Colonic mucosa (tissue), 4 donors: ENCODE measurements around the gene USHBP1. TPM values are rescaled to one million over a fixed set of nuclear protein-coding genes. Genes with fewer than 3 reads are reported as not detected.

Experiments
- DNase-seq: peaks from one replicate; pipeline ENCODE4 v3.0.0-alpha.2; 2020
- H3K27ac ChIP-seq: fragments of 200-600 bp; one replicate; pipeline ENCODE4 v1.8.0; 2021
- H3K27me3 ChIP-seq: fragments of 200-600 bp; one replicate; pipeline ENCODE4 v1.8.0; 2021
- H3K36me3 ChIP-seq: fragments of 200-600 bp; one replicate; pipeline ENCODE4 v1.8.0; 2021
- H3K4me1 ChIP-seq: fragments of 200-600 bp; one replicate; pipeline ENCODE4 v1.8.0; 2021; ENCODE audit warnings: mild to moderate bottlenecking
- H3K4me3 ChIP-seq: fragments of 200-600 bp; one replicate; pipeline ENCODE4 v1.8.0; 2021
- H3K9ac ChIP-seq, 2 donors: one replicate each; pipeline ENCODE4 v1.7.0; 2013; ENCODE audit warnings: control low read depth in 2 of 2, low read depth in 2 of 2, low read length in 2 of 2
- H3K9me3 ChIP-seq: fragments of 200-600 bp; one replicate; pipeline ENCODE4 v1.8.0; 2021
- intact Hi-C: fragments of 100-400 bp; cut with DNase I; formaldehyde crosslinking; loops from one replicate; pipeline ENCODE4 v1.14.1; 2022
- total RNA-seq, 2 donors: library from RNA; stranded (reverse); fragmentation: NEBNext Ultra II Directional in 1 of 2; extraction: Animal tissue kit (Norgen Biotek cat#: 25700) in 1 of 2; gene quantifications; one replicate each; pipeline ENCODE4 v1.2.1, GENCODE V29; 2021
- TF ChIP-seq, protein P1 (sequence below): fragments of 200-600 bp; IDR thresholded peaks from one replicate; pipeline ENCODE4 v1.8.0; 2022; ENCODE audit warnings: antibody characterized with exemption, mild to moderate bottlenecking
- donor health status: healthy.
- donor health status: DM: no; HTN: no; CAD: no.
- donor health status: DM: no; HTN: no; CAD: no.

USHBP1 gene
- total RNA-seq, 2 donors from 2014 or later, result 1.1 to 1.3 TPM

DNA sequence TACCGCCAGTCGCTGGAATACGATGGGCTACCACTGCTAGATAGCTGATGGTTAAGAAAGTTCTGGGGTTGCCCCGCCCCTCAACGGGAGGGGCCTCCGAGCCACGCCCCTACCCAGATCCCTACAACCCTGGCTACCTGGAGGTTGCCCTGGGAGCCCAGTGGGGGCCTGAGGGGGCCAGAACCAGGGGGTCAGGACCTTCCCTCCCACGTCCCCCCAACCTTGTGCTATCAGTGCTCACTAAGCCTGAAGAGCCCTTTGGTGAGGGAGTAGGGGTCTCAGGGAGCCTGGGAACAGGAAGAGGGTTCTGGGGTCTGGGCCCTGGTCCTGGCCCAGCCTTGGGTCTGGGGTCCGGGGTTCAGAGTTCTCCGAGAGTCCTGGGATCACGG lies 29.6 kb downstream of the USHBP1 start:
- peaks cover 9% of the 10 kb centered on the region for H3K36me3 ChIP-seq
- H3K27ac ChIP-seq, result peak overlapping the region; percentile 85
- peak overlapping the region; percentile 28 to 79 for H3K9ac ChIP-seq
- DNase-seq, result peak; percentile 81
- H3K9me3 ChIP-seq, result no peaks in the 10 kb centered on the region
- no peaks in the 10 kb centered on the region for H3K27me3 ChIP-seq
- TF ChIP-seq, protein P1, sequence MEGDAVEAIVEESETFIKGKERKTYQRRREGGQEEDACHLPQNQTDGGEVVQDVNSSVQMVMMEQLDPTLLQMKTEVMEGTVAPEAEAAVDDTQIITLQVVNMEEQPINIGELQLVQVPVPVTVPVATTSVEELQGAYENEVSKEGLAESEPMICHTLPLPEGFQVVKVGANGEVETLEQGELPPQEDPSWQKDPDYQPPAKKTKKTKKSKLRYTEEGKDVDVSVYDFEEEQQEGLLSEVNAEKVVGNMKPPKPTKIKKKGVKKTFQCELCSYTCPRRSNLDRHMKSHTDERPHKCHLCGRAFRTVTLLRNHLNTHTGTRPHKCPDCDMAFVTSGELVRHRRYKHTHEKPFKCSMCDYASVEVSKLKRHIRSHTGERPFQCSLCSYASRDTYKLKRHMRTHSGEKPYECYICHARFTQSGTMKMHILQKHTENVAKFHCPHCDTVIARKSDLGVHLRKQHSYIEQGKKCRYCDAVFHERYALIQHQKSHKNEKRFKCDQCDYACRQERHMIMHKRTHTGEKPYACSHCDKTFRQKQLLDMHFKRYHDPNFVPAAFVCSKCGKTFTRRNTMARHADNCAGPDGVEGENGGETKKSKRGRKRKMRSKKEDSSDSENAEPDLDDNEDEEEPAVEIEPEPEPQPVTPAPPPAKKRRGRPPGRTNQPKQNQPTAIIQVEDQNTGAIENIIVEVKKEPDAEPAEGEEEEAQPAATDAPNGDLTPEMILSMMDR, result no peak
- intact Hi-C loops, result no loop called here
- peaks cover 21% of the 10 kb centered on the region for H3K4me1 ChIP-seq
- peak overlapping the region; percentile 60 for H3K4me3 ChIP-seq

DNA sequence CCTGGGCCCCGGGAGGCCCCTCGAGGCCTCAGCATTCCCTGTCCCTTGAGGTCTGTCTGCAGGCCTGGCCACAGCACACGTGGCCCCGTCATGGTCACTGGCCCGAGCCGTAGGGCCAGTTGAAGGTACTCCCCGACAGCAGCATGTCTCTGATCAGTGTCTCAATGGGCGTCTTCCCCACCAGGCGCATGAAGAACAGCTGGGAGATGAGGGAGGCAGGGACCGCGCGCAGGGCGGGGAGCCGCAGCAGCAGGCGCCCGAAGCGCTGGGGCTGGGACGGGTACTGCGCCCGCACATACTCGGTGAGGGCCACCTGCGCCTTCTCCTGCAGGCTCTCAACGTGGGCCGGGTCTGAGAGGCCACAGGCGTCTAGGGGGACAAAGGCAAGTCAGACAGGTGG lies 32.3 kb downstream of the USHBP1 start:
- Histone ChIP-seq H3K9ac (no peak overlapping the region), H3K9me3 (no peaks in the 10 kb centered on the region), H3K27me3 (no peaks in the 10 kb centered on the region), H3K36me3 (peaks cover 9% of the 10 kb centered on the region), H3K4me3 (no peak overlapping the region), H3K4me1 (peaks cover 17% of the 10 kb centered on the region), H3K27ac (no peak overlapping the region)
- intact Hi-C loops, result no loop called here
- TF ChIP-seq, protein P1, result no peak
- no peak for DNase-seq

DNA sequence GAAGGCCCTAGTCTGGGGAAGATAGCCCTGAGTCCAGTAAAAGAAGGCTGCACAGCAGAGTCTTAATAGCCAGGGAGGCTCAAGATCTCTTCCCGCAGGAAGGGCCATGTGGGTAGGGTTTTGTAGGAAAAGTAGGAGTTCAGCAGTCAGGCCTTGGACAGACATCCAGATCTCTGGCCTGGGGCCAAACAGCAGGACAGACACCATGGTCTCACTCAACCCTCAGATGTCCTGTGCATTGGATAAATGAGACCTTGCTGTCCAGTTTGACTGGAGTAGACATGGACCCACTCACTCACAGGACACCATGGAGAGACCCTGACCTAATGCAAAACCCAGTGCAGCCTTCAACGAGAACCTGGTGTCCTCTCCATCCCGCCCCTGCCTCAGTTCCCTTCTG lies 34.7 kb downstream of the USHBP1 start:
- Histone ChIP-seq H3K36me3 (peaks cover 9% of the 10 kb centered on the region), H3K27ac (no peak overlapping the region), H3K4me1 (peaks cover 3% of the 10 kb centered on the region), H3K4me3 (no peak overlapping the region), H3K27me3 (no peaks in the 10 kb centered on the region), H3K9ac (no peak overlapping the region), H3K9me3 (no peaks in the 10 kb centered on the region)
- DNase-seq, result no peak
- intact Hi-C loops, result no loop called here
- TF ChIP-seq, protein P1, result no peak

DNA sequence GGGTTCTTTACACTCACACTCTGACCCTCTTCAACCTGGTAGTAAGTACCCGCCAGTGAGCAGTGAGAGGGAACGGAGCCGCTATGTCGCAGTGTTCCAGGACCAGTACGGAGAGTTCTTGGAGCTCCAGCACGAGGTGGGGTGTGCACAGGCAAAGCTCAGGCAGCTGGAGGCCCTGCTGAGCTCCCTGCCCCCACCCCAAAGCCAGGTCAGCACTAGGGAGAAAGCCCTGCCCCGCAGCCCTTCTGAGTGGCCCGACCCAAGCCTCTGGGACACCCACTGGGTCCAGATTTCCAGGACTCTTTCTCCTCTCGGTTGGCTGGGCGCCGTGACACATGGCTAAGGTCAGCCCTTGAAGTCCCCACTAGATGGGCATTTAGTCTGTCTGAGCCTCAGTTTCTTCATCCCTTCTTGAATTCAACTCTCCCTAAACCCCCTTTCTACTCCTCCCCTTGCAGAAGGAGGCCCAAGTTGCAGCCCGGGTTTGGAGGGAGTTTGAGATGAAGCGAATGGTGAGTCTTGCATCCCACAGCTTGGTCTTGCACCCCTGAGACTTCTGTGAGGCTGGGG lies 36.7 kb downstream of the USHBP1 start:
- no peaks in the 10 kb centered on the region for H3K4me1 ChIP-seq
- H3K27me3 ChIP-seq, result no peaks in the 10 kb centered on the region
- H3K4me3 ChIP-seq, result no peak overlapping the region
- DNase-seq, result no peak
- no peak overlapping the region for H3K27ac ChIP-seq
- no peaks in the 10 kb centered on the region for H3K9me3 ChIP-seq
- H3K36me3 ChIP-seq, result peaks cover 9% of the 10 kb centered on the region
- intact Hi-C loops, result no loop called here
- H3K9ac ChIP-seq, result no peak overlapping the region
- TF ChIP-seq, protein P1, result no peak

DNA sequence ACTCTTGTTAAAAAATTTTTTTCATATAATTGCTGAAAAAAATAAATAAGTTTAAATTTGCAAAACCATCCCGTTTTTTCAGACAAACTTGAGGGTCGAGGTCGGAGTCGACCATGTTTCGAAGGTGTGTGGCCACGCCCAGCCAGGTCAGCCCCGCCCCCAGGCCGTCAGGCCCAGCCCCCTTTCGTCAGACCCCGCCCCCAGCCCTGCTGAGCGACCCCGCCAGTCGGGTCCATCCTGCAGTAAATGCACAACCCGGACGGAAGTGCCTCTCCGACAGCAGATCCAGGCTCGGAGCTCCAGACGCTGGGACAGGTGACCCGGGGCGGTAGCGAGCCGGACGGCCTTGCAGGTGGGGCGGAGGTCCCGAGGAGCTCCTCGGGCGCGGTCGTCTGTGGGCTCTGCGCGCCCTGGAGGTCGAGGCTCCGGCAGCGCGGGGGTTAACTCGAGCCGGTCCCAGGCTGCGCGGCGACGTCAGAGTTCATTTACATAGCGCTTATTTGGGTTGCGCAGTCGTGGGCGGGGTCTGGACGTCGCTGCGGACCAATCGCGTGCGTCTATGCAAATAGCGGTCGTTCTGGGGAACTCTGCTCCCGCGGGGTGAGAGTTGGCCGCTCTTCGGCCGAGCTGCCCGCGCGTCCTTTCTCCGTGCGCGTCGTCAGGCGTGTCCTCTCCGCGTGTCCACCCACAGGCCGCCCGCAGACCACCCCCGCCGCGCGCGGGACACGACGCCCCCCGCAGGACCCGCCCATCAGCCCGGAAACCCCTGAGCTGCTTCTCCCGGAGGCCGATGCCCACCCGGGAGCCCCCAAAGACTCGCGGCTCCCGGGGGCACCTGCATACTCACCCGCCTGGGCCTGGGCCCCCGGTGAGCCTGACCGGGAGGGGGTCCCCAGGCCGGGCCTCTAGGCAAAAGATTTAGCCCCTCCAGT lies 38.3 kb downstream of the USHBP1 start, which contains the start of gene OCEL1:
Gene OCEL1, plus strand, starts transcription at position 225 of the 932 bp plus-strand sequence. Its CDS starts 22 bp downstream, at position 247.
- H3K27me3 ChIP-seq, result no peaks in the 10 kb centered on the region
- intact Hi-C loops, result no loop called here
- peak; percentile 98 for DNase-seq
- no peaks in the 10 kb centered on the region for H3K4me1 ChIP-seq
- no peaks in the 10 kb centered on the region for H3K9me3 ChIP-seq
- no peaks in the 10 kb centered on the region for H3K36me3 ChIP-seq
- peak within 1 kb of the TSS; percentile 77 for H3K4me3 ChIP-seq
- TF ChIP-seq, protein P1, result no peak
- H3K9ac ChIP-seq, result peak within 1 kb of the TSS; percentile 74 to 78
- peak within 1 kb of the TSS; percentile 97 for H3K27ac ChIP-seq
